Naive thymus-derived CD4-positive, alpha-beta T cell (primary cell): ENCODE measurements around the gene LMTK2. TPM values are rescaled to one million over a fixed set of nuclear protein-coding genes. Genes with fewer than 3 reads are reported as not detected.
"Not testable (repeated sequence)": the region's sequence is repeated elsewhere in the genome, so short reads cannot be mapped to it uniquely, and the experiment has no call there.

ENCODE experiments used
- ATAC-seq: fragments of 150-1000 bp; cut with Tn5 transposase; 2 replicates; pipeline ENCODE4 v1.10.0; 2021; ENCODE audit warnings: mild to moderate bottlenecking, moderate library complexity
- CTCF ChIA-PET: fragments of 350-600 bp; sonication (Branson Sonifier 250); formaldehyde crosslinking; loops from one replicate; lab custom pipeline; 2021; ENCODE audit warnings: antibody characterized with exemption; lab: Charles Lee
- POLR2A ChIA-PET: fragments of 350-600 bp; sonication (Branson Sonifier 250); formaldehyde crosslinking; loops from one replicate; lab custom pipeline; 2021; ENCODE audit warnings: antibody characterized with exemption, inconsistent platforms; lab: Charles Lee
- DNase-seq, 9 donors: peaks; one replicate each; pipeline versions ENCODE4 v3.0.0 to v3.0.0-alpha.2; 2020 to 2022; ENCODE audit warnings: mixed read lengths in 1 of 9
- H3K27ac ChIP-seq: one replicate; pipeline ENCODE4 v1.7.0; 2013; ENCODE audit warnings: mild to moderate bottlenecking, low read depth, low read length, moderate library complexity
- H3K27me3 ChIP-seq, 2 donors: one replicate each; pipeline ENCODE4 v1.7.0; 2013; ENCODE audit warnings: low read length in 2 of 2, mild to moderate bottlenecking in 2 of 2, moderate library complexity in 2 of 2; ENCODE audit not compliant: control insufficient read depth in 2 of 2, insufficient read depth in 2 of 2
- H3K36me3 ChIP-seq, 3 experiments: 1 replicate in 2 of 3; 2 replicates in 1 of 3; pipeline ENCODE4 v1.7.0; 2013; ENCODE audit warnings: low read length in 3 of 3, mild to moderate bottlenecking in 3 of 3, moderate library complexity in 1 of 3; ENCODE audit not compliant: insufficient read depth in 3 of 3, control insufficient read depth in 2 of 3
- H3K4me1 ChIP-seq, 2 donors: one replicate each; pipeline ENCODE4 v1.7.0; 2013; ENCODE audit warnings: low read length in 2 of 2, mild to moderate bottlenecking in 2 of 2, moderate library complexity in 1 of 2; ENCODE audit not compliant: control insufficient read depth in 2 of 2, insufficient read depth in 2 of 2
- H3K4me3 ChIP-seq: 2 replicates; pipeline ENCODE4 v1.7.0; 2013; ENCODE audit warnings: mild to moderate bottlenecking, low read length
- H3K9me3 ChIP-seq, 3 experiments: 1 replicate in 2 of 3; 2 replicates in 1 of 3; pipeline ENCODE4 v1.7.0; 2013; ENCODE audit warnings: low read length in 3 of 3; ENCODE audit not compliant: control insufficient read depth in 2 of 3
- H3K27ac Mint-ChIP-seq, 9 donors: one replicate each; pipeline ENCODE4 v1.8.0; 2020 to 2022; ENCODE audit warnings: mixed read lengths in 9 of 9, mild to moderate bottlenecking in 8 of 9, moderate library complexity in 5 of 9, inconsistent platforms in 2 of 9
- H3K27me3 Mint-ChIP-seq, 5 donors: one replicate each; pipeline ENCODE4 v1.8.0; 2021 to 2022; ENCODE audit warnings: mixed read lengths in 5 of 5, mild to moderate bottlenecking in 1 of 5
- H3K36me3 Mint-ChIP-seq, 5 donors: one replicate each; pipeline ENCODE4 v1.8.0; 2020 to 2022; ENCODE audit warnings: mixed read lengths in 5 of 5, mild to moderate bottlenecking in 3 of 5, inconsistent platforms in 1 of 5
- H3K4me1 Mint-ChIP-seq, 7 donors: one replicate each; pipeline ENCODE4 v1.8.0; 2020 to 2022; ENCODE audit warnings: mixed read lengths in 7 of 7, mild to moderate bottlenecking in 3 of 7, inconsistent platforms in 1 of 7
- H3K4me3 Mint-ChIP-seq, 10 donors: one replicate each; pipeline ENCODE4 v1.8.0; 2020 to 2022; ENCODE audit warnings: mild to moderate bottlenecking in 10 of 10, mixed read lengths in 10 of 10, moderate library complexity in 6 of 10, inconsistent platforms in 2 of 10
- H3K9me3 Mint-ChIP-seq, 11 donors: one replicate each; pipeline ENCODE4 v1.8.0; 2020 to 2022; ENCODE audit warnings: mixed read lengths in 11 of 11, mild to moderate bottlenecking in 4 of 11, inconsistent platforms in 1 of 11, moderate library complexity in 1 of 11
- intact Hi-C, 2 donors: fragments of 100-400 bp; cut with micrococcal nuclease; formaldehyde crosslinking; loops; one replicate each; pipeline ENCODE4 v1.15.1; 2023
- polyA plus RNA-seq, 2 donors: library from polyadenylated mRNA; unstranded; fragments of 300-500 nt; fragmentation: Illumina TruSeq; gene quantifications; one replicate each; pipeline ENCODE4 v1.2.3, GENCODE V29; 2021
- total RNA-seq, 6 experiments: library from RNA in 5 of 6; stranded (reverse) in 5 of 6; gene quantifications; 1 replicate in 5 of 6; 2 replicates in 1 of 6; pipeline ENCODE4 v1.2.3 and lab custom pipeline; 2021 to 2026

The LMTK2 gene
- total and polyA plus RNA-seq, 7 experiments from 2014 or later, result 2.2 to 29.1 (median 18.1) TPM

DNA sequence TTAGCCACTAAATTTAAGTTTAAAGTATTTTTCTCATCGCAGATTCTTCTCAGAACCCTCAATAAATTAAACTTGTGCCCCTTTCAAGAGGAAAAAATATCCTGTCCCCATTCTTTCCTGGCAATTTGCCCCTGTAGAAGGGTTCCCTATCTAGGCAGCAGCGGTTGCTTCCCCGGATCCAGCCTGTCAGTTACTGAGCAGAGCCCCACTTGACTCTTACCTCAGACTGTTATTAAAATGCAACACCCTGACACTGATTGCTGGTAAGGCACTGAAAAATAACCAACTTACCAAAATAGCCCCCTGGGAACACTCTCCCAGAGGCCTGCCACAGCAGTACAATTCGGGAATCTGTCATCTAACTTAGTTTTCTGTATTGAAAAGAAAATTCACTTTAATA, 13.9 kb downstream of the LMTK2 start:
- Histone ChIP-seq H3K4me1 (no peaks in the 10 kb centered on the region), H3K36me3 (peaks cover 0 to 4% (median 0%) of the 10 kb centered on the region in 3 experiments), H3K9me3 (no peaks in the 10 kb centered on the region), H3K27ac (no peak overlapping the region), H3K4me3 (no peak overlapping the region), H3K27me3 (no peaks in the 10 kb centered on the region)
- peaks cover 0 to 69% (median 50%) of the 10 kb centered on the region in 7 donors for H3K4me1 Mint-ChIP-seq
- CTCF ChIA-PET, result interaction anchor here (0.6 to 1.5 kb wide), 2 partner anchors 48 to 185 kb away, joined by 4 to 5 read pairs; no protein-coding TSS in a partner anchor
- H3K4me3 Mint-ChIP-seq, result no peak overlapping the region
- DNase-seq, result no peak
- H3K36me3 Mint-ChIP-seq, result peaks cover 0 to 50% (median 20%) of the 10 kb centered on the region in 5 donors
- no peak overlapping the region for H3K27ac Mint-ChIP-seq
- POLR2A ChIA-PET, result interaction anchor here (0.6 kb wide), 1 partner anchor 25 kb away, joined by 3 read pairs; no protein-coding TSS in a partner anchor
- no peaks in the 10 kb centered on the region for H3K9me3 Mint-ChIP-seq
- ATAC-seq, result no peak
- no peaks in the 10 kb centered on the region for H3K27me3 Mint-ChIP-seq
- intact Hi-C loops, result no loop called here

DNA sequence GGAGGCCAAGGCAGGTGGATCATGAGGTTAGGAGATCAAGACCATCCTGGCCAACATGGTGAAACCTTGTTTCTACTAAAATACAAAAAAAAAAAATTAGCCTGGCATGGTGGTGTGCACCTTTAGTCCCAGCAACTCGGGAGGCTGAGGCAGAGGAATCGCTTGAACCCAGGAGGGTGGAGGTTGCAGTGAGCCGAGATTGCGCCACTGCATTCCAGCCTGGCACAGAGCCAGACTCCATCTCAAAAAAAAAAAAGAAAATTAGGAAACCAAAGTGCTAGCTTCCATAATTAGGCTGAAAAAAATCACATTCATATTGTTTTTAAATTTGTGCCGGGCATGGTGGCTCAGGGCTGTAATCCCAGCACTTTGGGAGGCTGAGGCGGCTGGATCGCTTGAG, 14.7 kb downstream of the LMTK2 start:
- POLR2A ChIA-PET, H3K36me3 ChIP-seq, H3K4me1 ChIP-seq, DNase-seq, CTCF ChIA-PET, H3K27me3 Mint-ChIP-seq, ATAC-seq, H3K4me3 ChIP-seq, intact Hi-C loops, H3K27ac Mint-ChIP-seq, H3K9me3 ChIP-seq, H3K27ac ChIP-seq, H3K27me3 ChIP-seq, H3K4me3 Mint-ChIP-seq, H3K9me3 Mint-ChIP-seq: not testable (repeated sequence)
- Mint-ChIP-seq H3K36me3 (peaks cover 0 to 55% (median 20%) of the 10 kb centered on the region in 5 donors), H3K4me1 (peaks cover 0 to 69% (median 47%) of the 10 kb centered on the region in 7 donors)

DNA sequence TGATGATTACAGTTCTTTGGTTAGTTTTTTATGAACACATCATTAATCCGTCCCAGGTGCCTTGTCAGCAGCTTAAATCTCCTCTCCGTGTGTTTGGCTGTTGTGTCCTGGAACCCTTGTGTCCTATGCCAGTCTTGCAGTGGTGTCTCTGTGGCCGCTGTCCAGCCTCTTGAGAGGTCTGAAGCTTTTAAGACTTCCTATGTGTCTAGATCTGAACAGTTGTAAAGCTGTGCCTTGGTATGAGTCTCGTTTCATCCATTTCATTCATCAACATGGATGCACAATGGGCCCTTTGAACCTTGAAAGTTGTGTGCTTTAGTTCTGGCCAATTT, 16.7 kb downstream of the LMTK2 start:
- peaks cover 0 to 66% (median 43%) of the 10 kb centered on the region in 7 donors for H3K4me1 Mint-ChIP-seq
- H3K4me3 Mint-ChIP-seq, result no peak overlapping the region

DNA sequence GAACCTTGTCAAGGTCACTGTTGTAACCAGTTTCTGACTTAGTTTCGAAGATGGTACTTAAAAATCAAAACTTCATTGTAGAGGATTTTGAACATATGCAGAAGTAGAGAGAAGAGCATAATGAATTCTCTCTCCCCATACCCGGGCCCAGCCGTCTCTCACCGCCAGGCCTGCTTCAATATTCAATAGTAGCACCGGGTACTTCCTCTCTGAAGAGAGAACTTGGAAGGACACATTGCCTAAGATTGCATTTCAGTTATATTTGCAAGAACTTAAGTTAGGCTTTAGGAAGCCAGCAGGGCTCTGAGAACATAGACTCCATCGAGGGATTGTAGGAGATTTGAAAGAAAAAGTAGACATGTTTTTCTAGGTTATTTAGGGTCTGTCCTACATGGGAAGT, 19.1 kb downstream of the LMTK2 start:
- H3K36me3 ChIP-seq, result peaks cover 0 to 4% (median 0%) of the 10 kb centered on the region in 3 experiments
- H3K27ac ChIP-seq, result no peak overlapping the region
- no peak overlapping the region for H3K4me3 ChIP-seq
- intact Hi-C loops, result no loop called here
- ATAC-seq (peak; percentile 53), DNase-seq (no peak)
- H3K9me3 ChIP-seq, result no peaks in the 10 kb centered on the region
- Mint-ChIP-seq H3K4me3 (no peak overlapping the region), H3K27me3 (peaks cover 0 to 5% (median 0%) of the 10 kb centered on the region in 5 donors), H3K9me3 (no peaks in the 10 kb centered on the region), H3K27ac (no peak overlapping the region), H3K36me3 (peaks cover 0 to 53% (median 10%) of the 10 kb centered on the region in 5 donors), H3K4me1 (peaks cover 0 to 62% (median 53%) of the 10 kb centered on the region in 7 donors)
- H3K4me1 ChIP-seq, result no peaks in the 10 kb centered on the region
- no peaks in the 10 kb centered on the region for H3K27me3 ChIP-seq
- CTCF ChIA-PET, result no interaction called here
- POLR2A ChIA-PET, result no interaction called here

More for the DNA sequence above, 16.7 kb downstream of the LMTK2 start:
- no peak for ATAC-seq
- Mint-ChIP-seq H3K9me3 (no peaks in the 10 kb centered on the region), H3K36me3 (peaks cover 0 to 56% (median 14%) of the 10 kb centered on the region in 5 donors), H3K27me3 (peaks cover 0 to 4% (median 0%) of the 10 kb centered on the region in 5 donors), H3K27ac (no peak overlapping the region)
- DNase-seq, result no peak
- no peaks in the 10 kb centered on the region for H3K9me3 ChIP-seq
- H3K27ac ChIP-seq, result no peak overlapping the region
- ChIA-PET POLR2A (no interaction called here), CTCF (interaction anchor here (0.6 kb wide), 1 partner anchor 14 kb away, joined by 8 read pairs; no protein-coding TSS in a partner anchor)
- H3K4me3 ChIP-seq, result no peak overlapping the region
- no peaks in the 10 kb centered on the region for H3K4me1 ChIP-seq
- intact Hi-C loops, result no loop called here
- H3K27me3 ChIP-seq, result no peaks in the 10 kb centered on the region
- peaks cover 0 to 4% (median 0%) of the 10 kb centered on the region in 3 experiments for H3K36me3 ChIP-seq

DNA sequence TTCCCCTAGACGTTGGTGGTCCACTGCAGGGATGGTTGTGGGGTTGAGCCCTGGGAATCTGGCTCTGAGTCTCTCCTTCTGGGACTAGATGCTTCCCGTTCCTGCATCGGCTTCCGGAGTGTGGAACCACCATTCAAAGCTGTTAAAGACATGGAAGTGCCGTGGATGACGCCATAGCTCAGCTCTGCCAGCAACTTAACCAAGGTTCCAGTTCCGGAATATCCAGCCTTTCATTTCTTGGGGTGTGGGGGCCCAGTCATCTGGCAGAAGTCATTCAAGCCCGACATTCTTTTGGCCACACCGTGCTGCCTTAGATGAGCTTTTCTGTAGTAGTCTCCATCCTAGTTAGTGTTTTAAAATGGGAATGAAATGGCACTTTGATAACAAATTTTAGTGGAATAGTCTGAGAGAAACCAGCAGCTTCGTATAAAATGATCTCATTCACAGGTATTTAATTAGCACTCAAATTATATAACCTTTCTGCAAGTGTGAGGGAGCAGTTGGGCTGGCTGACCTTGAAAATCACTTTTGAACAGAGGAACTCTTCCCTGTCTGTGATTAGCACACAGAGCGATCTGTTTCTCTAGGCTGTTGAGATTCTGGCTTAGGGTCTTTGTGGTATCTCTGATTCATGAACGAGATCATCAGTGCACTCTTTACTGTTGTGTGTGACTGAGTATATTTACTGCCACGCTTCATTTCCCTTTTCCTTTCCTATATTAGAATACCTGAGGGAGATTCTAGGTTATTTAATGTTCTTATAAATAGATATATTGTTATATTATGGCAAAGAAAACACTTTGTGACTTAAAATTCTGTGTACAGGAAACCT, 19.9 kb downstream of the LMTK2 start:
- peaks cover 0 to 50% (median 10%) of the 10 kb centered on the region in 5 donors for H3K36me3 Mint-ChIP-seq
- H3K27me3 ChIP-seq, result no peaks in the 10 kb centered on the region
- no peak overlapping the region for H3K4me3 Mint-ChIP-seq
- no peak overlapping the region for H3K27ac ChIP-seq
- peak overlapping the region in 1 of 9 donors; percentile 74 for H3K27ac Mint-ChIP-seq
- intact Hi-C loops, result no loop called here
- no peaks in the 10 kb centered on the region for H3K9me3 Mint-ChIP-seq
- no peaks in the 10 kb centered on the region for H3K9me3 ChIP-seq
- POLR2A ChIA-PET, result no interaction called here
- CTCF ChIA-PET, result no interaction called here
- peaks cover 5 to 6% of the 10 kb centered on the region in 2 donors for H3K4me1 ChIP-seq
- no peaks in the 10 kb centered on the region for H3K36me3 ChIP-seq
- peaks cover 7 to 69% (median 61%) of the 10 kb centered on the region in 7 donors for H3K4me1 Mint-ChIP-seq
- peaks cover 0 to 7% (median 0%) of the 10 kb centered on the region in 5 donors for H3K27me3 Mint-ChIP-seq
- DNase-seq (no peak), ATAC-seq (no peak)
- H3K4me3 ChIP-seq, result no peak overlapping the region

DNA sequence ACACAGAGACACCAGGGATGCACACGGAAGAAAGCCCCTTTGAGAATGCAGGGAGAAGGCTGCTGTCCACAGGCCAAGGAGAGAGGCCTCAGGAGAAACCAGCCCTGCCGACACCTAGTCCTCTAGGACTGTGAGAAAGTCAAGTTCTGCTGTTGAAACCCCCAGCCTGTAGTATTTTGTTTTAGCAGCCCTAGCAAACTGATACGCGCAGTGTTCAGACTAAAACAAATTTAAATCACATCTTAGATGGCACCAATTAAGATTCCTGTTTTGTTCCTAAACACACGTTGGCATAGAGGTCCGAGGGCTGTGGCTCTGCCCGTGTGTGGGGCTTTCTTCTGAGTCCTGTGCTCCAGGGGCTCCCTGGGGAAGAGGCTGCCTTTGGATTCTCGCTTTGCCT, 21.7 kb downstream of the LMTK2 start:
- ChIA-PET CTCF (no interaction called here), POLR2A (no interaction called here)
- Mint-ChIP-seq H3K9me3 (no peaks in the 10 kb centered on the region), H3K36me3 (peaks cover 0 to 39% (median 0%) of the 10 kb centered on the region in 5 donors), H3K27ac (no peak overlapping the region), H3K27me3 (peaks cover 0 to 15% (median 0%) of the 10 kb centered on the region in 5 donors), H3K4me1 (peaks cover 24 to 73% (median 63%) of the 10 kb centered on the region in 7 donors), H3K4me3 (no peak overlapping the region)
- DNase-seq (no peak), ATAC-seq (no peak)
- Histone ChIP-seq H3K4me3 (no peak overlapping the region), H3K9me3 (no peaks in the 10 kb centered on the region), H3K27me3 (no peaks in the 10 kb centered on the region), H3K36me3 (no peaks in the 10 kb centered on the region), H3K27ac (no peak overlapping the region), H3K4me1 (peaks cover 23 to 25% of the 10 kb centered on the region in 2 donors)
- intact Hi-C loops, result no loop called here
